Endothelial cell of umbilical vein (primary cell): Measurements from ENCODE around the gene ZNF146. TPM values are rescaled to one million over a fixed set of nuclear protein-coding genes. Genes with fewer than 3 reads are reported as not detected.

ENCODE experiments used
- BruUV-seq: library from RNA; stranded (reverse); fragments of 400-500 nt; replicated peaks from 2 replicates; lab custom pipeline; 2021; lab: Mats Ljungman, UMichigan
- CTCF ChIA-PET: fragments of 300-600, 350-600 bp; sonication (Branson Sonifier 250); formaldehyde crosslinking; loops from one replicate; lab custom pipeline; 2021; ENCODE audit warnings: antibody characterized with exemption, inconsistent platforms; lab: Charles Lee
- POLR2A ChIA-PET: fragments of 300-600, 350-600 bp; sonication (Branson Sonifier 250); formaldehyde crosslinking; loops from one replicate; lab custom pipeline; 2021; ENCODE audit warnings: antibody characterized with exemption, inconsistent platforms; lab: Charles Lee
- DNase-seq: peaks from one replicate; pipeline ENCODE4 v3.0.0-alpha.2; 2011; ENCODE audit warnings: low read depth, low spot score
- FAIRE-seq: peaks from 2 replicates; lab custom pipeline; 2011; peaks lifted over from hg19 to GRCh38; lab: Jason Lieb, UNC
- H2AFZ ChIP-seq: 2 replicates; pipeline ENCODE4 v1.6.0; 2012; ENCODE audit warnings: low read depth, low read length, control low read depth, inconsistent platforms
- H3K27ac ChIP-seq: 2 replicates; pipeline ENCODE4 v1.5.1; 2011; ENCODE audit warnings: low read depth, mild to moderate bottlenecking, control low read depth, low read length, moderate library complexity; ENCODE audit not compliant: insufficient read depth
- H3K27me3 ChIP-seq, 2 experiments: 2 replicates each; pipeline versions ENCODE4 v1.6.0 to v1.6.1; 2011; ENCODE audit warnings: low read length in 2 of 2, mixed read lengths in 1 of 2; ENCODE audit not compliant: control insufficient read depth in 2 of 2, insufficient read depth in 2 of 2
- H3K36me3 ChIP-seq, 2 experiments: 2 replicates in 1 of 2; 3 replicates in 1 of 2; pipeline ENCODE4 v1.5.1; 2011; ENCODE audit warnings: low read length in 2 of 2, mild to moderate bottlenecking in 1 of 2, moderate library complexity in 1 of 2; ENCODE audit not compliant: control insufficient read depth in 2 of 2, insufficient read depth in 2 of 2; ENCODE audit errors: extremely low read depth in 1 of 2
- H3K4me1 ChIP-seq: 3 replicates; pipeline ENCODE4 v1.5.1; 2011; ENCODE audit warnings: mild to moderate bottlenecking, low read length; ENCODE audit not compliant: control insufficient read depth, insufficient read depth; ENCODE audit errors: extremely low read depth
- H3K4me2 ChIP-seq: 2 replicates; pipeline ENCODE4 v1.6.1; 2011; ENCODE audit warnings: low read length, control low read depth, mixed read lengths; ENCODE audit not compliant: insufficient read depth
- H3K4me3 ChIP-seq, 3 experiments: fragments of 200-600 bp in 1 of 3; sonication (generic), shearing (Covaris generic) in 1 of 3; replicated peaks in 1 of 3; 2 replicates each; pipeline ENCODE4 v1.5.1; 2011 to 2016; ENCODE audit warnings: control low read depth in 3 of 3, low read length in 3 of 3, mild to moderate bottlenecking in 2 of 3, inconsistent platforms in 1 of 3, low read depth in 1 of 3, moderate library complexity in 1 of 3; ENCODE audit not compliant: insufficient read depth in 1 of 3
- H3K79me2 ChIP-seq: 2 replicates; pipeline ENCODE4 v1.6.0; 2012; ENCODE audit warnings: low read length, inconsistent platforms; ENCODE audit not compliant: control insufficient read depth, insufficient read depth
- H3K9ac ChIP-seq: replicated peaks from 2 replicates; pipeline ENCODE3; 2011; ENCODE audit warnings: low read length, control low read depth; ENCODE audit not compliant: insufficient read depth; ENCODE audit errors: extremely low read depth
- H3K9me1 ChIP-seq: replicated peaks from 3 replicates; pipeline ENCODE4 v1.6.0; 2011; ENCODE audit warnings: mild to moderate bottlenecking, low read length; ENCODE audit not compliant: control insufficient read depth, insufficient read depth; ENCODE audit errors: extremely low read depth
- H3K9me3 ChIP-seq: replicated peaks from 2 replicates; pipeline ENCODE4 v1.5.1; 2012; ENCODE audit warnings: low read length, inconsistent platforms; ENCODE audit not compliant: control insufficient read depth, insufficient read depth
- H4K20me1 ChIP-seq: replicated peaks from 2 replicates; pipeline ENCODE3; 2011; ENCODE audit warnings: mild to moderate bottlenecking, low read length; ENCODE audit not compliant: control insufficient read depth, insufficient read depth; ENCODE audit errors: extremely low read depth
- EZH2 ChIP-seq: IDR thresholded peaks from 2 replicates; pipeline ENCODE4 v1.6.1; 2012; ENCODE audit warnings: borderline replicate concordance, low read depth, mild to moderate bottlenecking, moderate library complexity, low read length, inconsistent platforms; ENCODE audit not compliant: severe bottlenecking
- FOS ChIP-seq: IDR thresholded peaks from 2 replicates; pipeline ENCODE4 v1.6.1; 2011; ENCODE audit warnings: mild to moderate bottlenecking, low read length, moderate library complexity, borderline replicate concordance; ENCODE audit not compliant: insufficient read depth
- GATA2 ChIP-seq: IDR thresholded peaks from 2 replicates; pipeline ENCODE4 v1.7.0; 2011; ENCODE audit warnings: low read depth, mild to moderate bottlenecking, moderate library complexity, mixed read lengths, low read length; ENCODE audit not compliant: insufficient read length, insufficient read depth
- JUN ChIP-seq: IDR thresholded peaks from 2 replicates; pipeline ENCODE4 v1.6.1; 2011; ENCODE audit warnings: borderline replicate concordance, low read depth; ENCODE audit not compliant: insufficient read length, insufficient read depth
- MAX ChIP-seq: IDR thresholded peaks from 2 replicates; pipeline ENCODE4 v1.6.1; 2011; ENCODE audit not compliant: insufficient read depth, insufficient read length
- MYC ChIP-seq: IDR thresholded peaks from one replicate; pipeline ENCODE4 v1.6.1; 2011; ENCODE audit warnings: mild to moderate bottlenecking, low read depth, low read length
- POLR2A ChIP-seq: IDR thresholded peaks from 2 replicates; pipeline ENCODE4 v1.6.1; 2012; ENCODE audit warnings: low read depth, mild to moderate bottlenecking, control low read depth, low read length
- POLR2AphosphoS5 ChIP-seq: IDR thresholded peaks from 2 replicates; pipeline ENCODE4 v1.6.1; 2012; ENCODE audit warnings: low read depth, mild to moderate bottlenecking, control low read depth, low read length, moderate library complexity; ENCODE audit not compliant: insufficient read depth
- dilution Hi-C: fragments of 300-500 bp; cut with MboI; formaldehyde crosslinking; loops from one replicate; pipeline ENCODE4 v1.15.0; 2019; ENCODE audit warnings: low sequenced_read_pairs; ENCODE audit not compliant: extremely low pct_ligation_motif_present
- intact Hi-C: fragments of 100-400 bp; cut with micrococcal nuclease; formaldehyde crosslinking; loops from one replicate; pipeline ENCODE4 v1.10.0; 2022
- polyA plus RNA-seq, 4 experiments: library from polyadenylated mRNA; depleted of rRNA in 3 of 4; stranded (reverse) in 3 of 4; unstranded in 1 of 4; fragments of >200 nt; gene quantifications; 2 replicates each; pipeline versions ENCODE4 v1.2.1 to v1.2.3, GENCODE V29; 2011 to 2012; ENCODE audit warnings: missing spikeins in 1 of 4
- total RNA-seq: library from RNA; stranded (reverse); gene quantifications from 2 replicates; pipeline ENCODE4 v1.2.3, GENCODE V29; 2021
- TF ChIP-seq, protein P1 (sequence below), 2 donors: IDR thresholded peaks; 1 replicate in 1 of 2; 2 replicates in 1 of 2; pipeline ENCODE4 v1.5.1; 2011; ENCODE audit warnings: low read length in 2 of 2, mild to moderate bottlenecking in 2 of 2, moderate library complexity in 2 of 2, control low read depth in 1 of 2, inconsistent platforms in 1 of 2, low read depth in 1 of 2; ENCODE audit not compliant: insufficient read depth in 1 of 2; ENCODE audit errors: extremely low read depth in 1 of 2

Gene ZNF146
- total and polyA plus RNA-seq, 2 donors (not counting 3 experiments of a cell fraction or from before 2014, with no cell fraction given): 17.8 to 63.3 TPM

DNA sequence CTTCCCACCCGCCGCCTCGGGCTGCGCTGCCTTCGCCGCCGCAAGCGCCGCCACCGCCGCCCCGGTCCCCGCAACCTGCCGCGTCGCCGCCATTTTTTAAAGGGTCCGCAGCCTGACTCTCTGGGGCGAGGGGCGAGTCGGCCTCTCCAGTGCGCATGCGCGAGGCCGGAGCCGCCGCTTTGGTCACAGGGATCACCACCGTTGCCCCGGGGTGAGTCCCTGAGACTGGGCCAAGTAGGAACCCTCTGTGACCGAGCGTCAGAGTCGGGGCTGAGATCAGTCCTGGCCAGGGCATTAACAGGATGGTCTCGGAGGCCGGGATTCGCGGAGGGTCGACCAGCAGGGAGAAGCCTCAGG lies 42.6 kb downstream of the ZNF146 start:
- Histone ChIP-seq H3K36me3 (no peaks in the 10 kb centered on the region), H3K4me1 (no peaks in the 10 kb centered on the region), H3K9me3 (no peaks in the 10 kb centered on the region), H2AFZ (peak overlapping the region; percentile 57), H3K4me3 (peak overlapping the region in 1 of 3 experiments; percentile 46), H3K9me1 (no peaks in the 10 kb centered on the region), H3K9ac (no peak overlapping the region), H3K79me2 (no peaks in the 10 kb centered on the region), H3K4me2 (peak overlapping the region; percentile 31), H3K27me3 (no peaks in the 10 kb centered on the region), H4K20me1 (no peaks in the 10 kb centered on the region), H3K27ac (no peak overlapping the region)
- POLR2A ChIA-PET: no interaction called here
- no peak for FAIRE-seq
- CTCF ChIA-PET: no interaction called here
- TF ChIP-seq FOS (no peak), POLR2A (no peak)
- TF ChIP-seq, protein P1, sequence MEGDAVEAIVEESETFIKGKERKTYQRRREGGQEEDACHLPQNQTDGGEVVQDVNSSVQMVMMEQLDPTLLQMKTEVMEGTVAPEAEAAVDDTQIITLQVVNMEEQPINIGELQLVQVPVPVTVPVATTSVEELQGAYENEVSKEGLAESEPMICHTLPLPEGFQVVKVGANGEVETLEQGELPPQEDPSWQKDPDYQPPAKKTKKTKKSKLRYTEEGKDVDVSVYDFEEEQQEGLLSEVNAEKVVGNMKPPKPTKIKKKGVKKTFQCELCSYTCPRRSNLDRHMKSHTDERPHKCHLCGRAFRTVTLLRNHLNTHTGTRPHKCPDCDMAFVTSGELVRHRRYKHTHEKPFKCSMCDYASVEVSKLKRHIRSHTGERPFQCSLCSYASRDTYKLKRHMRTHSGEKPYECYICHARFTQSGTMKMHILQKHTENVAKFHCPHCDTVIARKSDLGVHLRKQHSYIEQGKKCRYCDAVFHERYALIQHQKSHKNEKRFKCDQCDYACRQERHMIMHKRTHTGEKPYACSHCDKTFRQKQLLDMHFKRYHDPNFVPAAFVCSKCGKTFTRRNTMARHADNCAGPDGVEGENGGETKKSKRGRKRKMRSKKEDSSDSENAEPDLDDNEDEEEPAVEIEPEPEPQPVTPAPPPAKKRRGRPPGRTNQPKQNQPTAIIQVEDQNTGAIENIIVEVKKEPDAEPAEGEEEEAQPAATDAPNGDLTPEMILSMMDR (IDR thresholded peaks at IDR 0.05; ENCODE audit: extremely low read depth in 1 of 2, insufficient read depth in 1 of 2, low read depth in 1 of 2, low read length in 2 of 2): no peak
- intact Hi-C loops: no loop called here
- dilution Hi-C loops: no loop called here
- DNase-seq: peak; percentile 24
- BruUV-seq: no TSS peak

DNA sequence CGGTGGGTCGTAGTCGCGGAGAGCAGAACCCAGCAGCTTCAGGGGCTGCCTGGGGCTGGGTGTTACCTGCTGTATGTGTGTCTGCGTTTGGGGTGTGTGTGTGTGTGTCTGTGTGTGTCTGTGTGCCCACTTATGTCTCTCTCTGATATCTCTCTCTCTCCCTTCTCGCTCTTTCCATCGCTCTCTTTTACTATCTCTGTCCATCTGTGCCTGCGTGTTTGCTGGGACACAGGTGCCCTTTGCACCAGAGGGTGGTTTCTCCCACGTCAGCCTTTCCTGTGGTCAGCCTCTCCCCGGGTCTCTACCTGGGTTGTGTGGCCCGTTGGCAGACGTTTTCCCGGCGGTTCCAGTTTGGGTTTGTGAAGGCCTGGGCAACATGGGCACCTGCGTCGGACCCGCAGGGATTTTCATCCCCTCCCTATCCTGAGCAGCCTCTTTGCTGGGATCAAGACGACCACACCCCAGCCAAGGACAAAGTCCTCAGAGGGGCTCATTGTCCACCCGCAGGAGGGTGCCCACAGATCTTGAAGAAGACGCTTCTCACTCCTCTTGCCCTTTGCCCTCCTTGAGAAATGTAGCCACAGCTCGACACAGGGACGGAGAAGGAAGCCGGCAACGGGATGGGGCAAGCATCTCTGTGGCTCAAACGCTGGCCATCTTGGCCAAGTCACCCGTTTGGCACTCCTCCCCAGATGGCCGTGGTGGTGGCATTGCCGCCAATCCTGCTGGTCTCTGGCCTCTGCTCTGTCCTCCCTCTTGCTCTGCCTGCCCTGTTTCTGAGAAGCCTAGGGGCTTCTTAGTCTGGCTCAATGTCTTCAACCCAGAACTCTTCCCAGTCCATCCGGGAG lies 43.3 kb downstream of the ZNF146 start:
- no peak overlapping the region for H3K4me2 ChIP-seq
- H3K9me1 ChIP-seq: no peaks in the 10 kb centered on the region
- CTCF ChIA-PET: no interaction called here
- H3K9ac ChIP-seq: no peak overlapping the region
- no peaks in the 10 kb centered on the region for H3K36me3 ChIP-seq
- no peaks in the 10 kb centered on the region for H3K27me3 ChIP-seq
- H3K4me1 ChIP-seq: no peaks in the 10 kb centered on the region
- H3K79me2 ChIP-seq: no peaks in the 10 kb centered on the region
- peak overlapping the region in 1 of 3 experiments; percentile 46 for H3K4me3 ChIP-seq
- FAIRE-seq (no peak), DNase-seq (no peak)
- POLR2A ChIA-PET: no interaction called here
- no peak overlapping the region for H2AFZ ChIP-seq
- H4K20me1 ChIP-seq: no peaks in the 10 kb centered on the region
- TF ChIP-seq JUN: no peak
- TF ChIP-seq EZH2: no peak
- TF ChIP-seq FOS: no peak
- no peak for TF ChIP-seq MYC
- TF ChIP-seq, protein P1 (IDR thresholded peaks at IDR 0.05; ENCODE audit: extremely low read depth in 1 of 2, insufficient read depth in 1 of 2, low read depth in 1 of 2, low read length in 2 of 2): no peak
- TF ChIP-seq POLR2A: no peak
- no peak for TF ChIP-seq POLR2AphosphoS5
- TF ChIP-seq GATA2: no peak
- TF ChIP-seq MAX: no peak
- no peaks in the 10 kb centered on the region for H3K9me3 ChIP-seq
- BruUV-seq: no TSS peak
- H3K27ac ChIP-seq: no peak overlapping the region
- dilution Hi-C loops (no loop called here), intact Hi-C loops (no loop called here)
